Hepatocyte (in vitro differentiated cells): ENCODE results near the gene TMC8. TPM values are rescaled to one million over a fixed set of nuclear protein-coding genes. Genes with fewer than 3 reads are reported as not detected.
A peak's percentile ranks its signal among the peaks of the same experiment; 100 is the strongest.

ENCODE experiments used
- DNase-seq: peaks from one replicate; pipeline ENCODE4 v3.0.0-alpha.2; 2016; ENCODE audit warnings: low spot score
- H2AFZ ChIP-seq: fragments of 200-600 bp; sonication (generic); 2 replicates; pipeline ENCODE4 v1.6.0; 2016; ENCODE audit warnings: antibody characterized with exemption, mild to moderate bottlenecking
- H3K27ac ChIP-seq: fragments of 200-600 bp; sonication (generic); 2 replicates; pipeline ENCODE4 v1.5.1; 2016; ENCODE audit warnings: mild to moderate bottlenecking
- H3K27me3 ChIP-seq: fragments of 200-600 bp; sonication (generic); 2 replicates; pipeline ENCODE4 v1.6.1; 2016
- H3K36me3 ChIP-seq: fragments of 200-600 bp; sonication (generic); replicated peaks from 2 replicates; pipeline ENCODE4 v1.5.1; 2016; ENCODE audit warnings: low read depth; ENCODE audit not compliant: insufficient read depth
- H3K4me1 ChIP-seq: fragments of 200-600 bp; sonication (generic); 2 replicates; pipeline ENCODE4 v1.5.1; 2016; ENCODE audit warnings: mild to moderate bottlenecking, moderate library complexity; ENCODE audit not compliant: insufficient read depth
- H3K4me2 ChIP-seq: fragments of 200-600 bp; sonication (generic); 2 replicates; pipeline ENCODE4 v1.6.0; 2016
- H3K4me3 ChIP-seq: fragments of 200-600 bp; sonication (generic); 2 replicates; pipeline ENCODE4 v1.5.1; 2016; ENCODE audit warnings: mild to moderate bottlenecking
- H3K79me2 ChIP-seq: fragments of 200-600 bp; sonication (generic); 2 replicates; pipeline ENCODE4 v1.6.0; 2017; ENCODE audit warnings: mild to moderate bottlenecking
- H3K9me2 ChIP-seq: fragments of 200-600 bp; sonication (generic); replicated peaks from 2 replicates; pipeline ENCODE4 v1.6.0; 2017; ENCODE audit warnings: mild to moderate bottlenecking; ENCODE audit not compliant: insufficient read depth
- H3K9me3 ChIP-seq: fragments of 200-600 bp; sonication (generic); 2 replicates; pipeline ENCODE4 v1.5.1; 2016; ENCODE audit warnings: low read depth, mild to moderate bottlenecking
- H4K20me1 ChIP-seq: fragments of 200-600 bp; sonication (generic); 2 replicates; pipeline ENCODE4 v1.6.0; 2016; ENCODE audit warnings: mild to moderate bottlenecking; ENCODE audit not compliant: insufficient read depth, poor library complexity, severe bottlenecking
- CTCF ChIP-seq: fragments of 200-600 bp; sonication (generic); IDR thresholded peaks from 2 replicates; pipeline ENCODE4 v1.5.1; 2016; ENCODE audit warnings: antibody characterized with exemption, mild to moderate bottlenecking; ENCODE audit not compliant: poor library complexity
- EZH2 ChIP-seq: fragments of 200-600 bp; sonication (generic); IDR thresholded peaks from 2 replicates; pipeline ENCODE4 v1.6.1; 2016; ENCODE audit warnings: antibody characterized with exemption, mild to moderate bottlenecking, borderline replicate concordance
- EZH2phosphoT487 ChIP-seq: fragments of 200-600 bp; sonication (generic); IDR thresholded peaks from one replicate; pipeline ENCODE4 v1.6.1; 2018; ENCODE audit warnings: antibody characterized with exemption, mild to moderate bottlenecking, low read depth, moderate library complexity; ENCODE audit not compliant: unreplicated experiment, severe bottlenecking
- WGBS: methylation state at CpG from one replicate; pipeline ENCODE4 v1.1.6; 2016; ENCODE audit warnings: low lambda C conversion rate; ENCODE audit errors: missing lambda C conversion rate; 5-methylcytosine and 5-hydroxymethylcytosine counted together
- polyA plus RNA-seq: library from polyadenylated mRNA; unstranded; fragments of >200 nt; fragmentation: Nextera tagmentation; extraction: Ambion mirVana; gene quantifications from 2 replicates; pipeline ENCODE4 v1.2.1, GENCODE V29; 2016
- total RNA-seq: library from RNA; depleted of rRNA; stranded (reverse); fragments of >200 nt; gene quantifications from 2 replicates; pipeline ENCODE4 v1.2.3, GENCODE V29; 2014

Gene TMC8
- total and polyA plus RNA-seq, 2 experiments from 2014 or later = 0.07 to 1.2 TPM

DNA sequence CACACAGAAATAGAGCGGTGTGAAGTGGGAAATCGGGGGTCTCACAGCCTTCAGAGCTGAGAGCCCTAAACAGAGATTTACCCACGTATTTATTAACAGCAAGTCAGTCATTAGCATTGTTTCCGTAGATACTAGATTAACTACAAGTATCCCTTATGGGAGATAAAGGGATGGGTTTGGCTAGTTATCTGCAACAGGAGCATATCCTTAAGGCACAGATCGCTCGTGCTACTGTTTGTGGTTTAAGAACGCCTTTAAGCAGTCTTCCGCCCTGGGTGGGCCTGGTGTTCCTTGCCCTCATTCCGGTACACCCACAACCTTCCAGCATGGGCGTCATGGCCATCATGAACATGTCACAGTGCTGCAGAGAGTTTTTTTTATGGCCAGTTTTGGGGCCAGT, 29.0 kb upstream of the TMC8 start:
- 98% methylated on average over 10 of the region's 10 CpGs for WGBS
- peaks cover 16% of the 10 kb centered on the region for H3K4me1 ChIP-seq
- no peak overlapping the region for H3K4me2 ChIP-seq
- no peak overlapping the region for H3K4me3 ChIP-seq
- DNase-seq = no peak
- no peak overlapping the region for H2AFZ ChIP-seq
- H3K27me3 ChIP-seq = no peaks in the 10 kb centered on the region
- H4K20me1 ChIP-seq = no peaks in the 10 kb centered on the region
- no peaks in the 10 kb centered on the region for H3K36me3 ChIP-seq
- H3K27ac ChIP-seq = no peak overlapping the region
- H3K79me2 ChIP-seq = no peaks in the 10 kb centered on the region
- TF ChIP-seq CTCF (no peak), EZH2phosphoT487 (no peak), EZH2 (no peak)
- H3K9me3 ChIP-seq = no peaks in the 10 kb centered on the region
- no peaks in the 10 kb centered on the region for H3K9me2 ChIP-seq

- no peaks in the 10 kb centered on the region for H4K20me1 ChIP-seq
- H2AFZ ChIP-seq = no peak overlapping the region
- no peaks in the 10 kb centered on the region for H3K36me3 ChIP-seq
- no peaks in the 10 kb centered on the region for H3K9me2 ChIP-seq
- H3K4me2 ChIP-seq = no peak overlapping the region
- no peak overlapping the region for H3K4me3 ChIP-seq
- no peaks in the 10 kb centered on the region for H3K9me3 ChIP-seq
- peak overlapping the region; percentile 72 for H3K27ac ChIP-seq
- TF ChIP-seq EZH2 = no peak
- TF ChIP-seq EZH2phosphoT487 = no peak
- no peak for TF ChIP-seq CTCF
- no peaks in the 10 kb centered on the region for H3K27me3 ChIP-seq
- H3K79me2 ChIP-seq = no peaks in the 10 kb centered on the region
- WGBS = 71% methylated on average over 4 of the region's 4 CpGs
- peaks cover 17% of the 10 kb centered on the region for H3K4me1 ChIP-seq
- no peak for DNase-seq
Measured at GRCh38 chr17:78103311-78103710, 27.3 kb upstream of the TMC8 start.

GRCh38 chr17:78104540-78104941, 26.0 kb upstream of the TMC8 start:
- TF ChIP-seq EZH2phosphoT487 (no peak), CTCF (no peak), EZH2 (no peak)
- no peaks in the 10 kb centered on the region for H3K9me2 ChIP-seq
- WGBS = 96% methylated on average over 28 of the region's 28 CpGs

GRCh38 chr17:78105101-78105500, 25.5 kb upstream of the TMC8 start:
- 93% methylated on average over 16 of the region's 16 CpGs for WGBS
- no peaks in the 10 kb centered on the region for H3K9me3 ChIP-seq
- H3K9me2 ChIP-seq = no peaks in the 10 kb centered on the region
- no peak overlapping the region for H3K4me2 ChIP-seq
- H3K4me3 ChIP-seq = no peak overlapping the region
- H3K27me3 ChIP-seq = no peaks in the 10 kb centered on the region
- no peak for DNase-seq
- no peaks in the 10 kb centered on the region for H3K36me3 ChIP-seq
- H3K27ac ChIP-seq = peak overlapping the region; percentile 55
- no peak overlapping the region for H2AFZ ChIP-seq
- H3K4me1 ChIP-seq = peaks cover 17% of the 10 kb centered on the region
- no peaks in the 10 kb centered on the region for H3K79me2 ChIP-seq
- TF ChIP-seq CTCF (no peak), EZH2phosphoT487 (no peak), EZH2 (no peak)
- no peaks in the 10 kb centered on the region for H4K20me1 ChIP-seq

More at GRCh38 chr17:78104540-78104941, 26.0 kb upstream of the TMC8 start:
- Histone ChIP-seq H4K20me1 (no peaks in the 10 kb centered on the region), H3K4me2 (no peak overlapping the region), H3K27ac (no peak overlapping the region), H3K4me1 (peaks cover 17% of the 10 kb centered on the region), H3K36me3 (no peaks in the 10 kb centered on the region), H3K27me3 (no peaks in the 10 kb centered on the region), H3K9me3 (no peaks in the 10 kb centered on the region), H3K79me2 (no peaks in the 10 kb centered on the region), H2AFZ (no peak overlapping the region), H3K4me3 (no peak overlapping the region)
- DNase-seq = no peak
